ENCODE measurements around the gene C19orf18.

C19orf18 gene

GRCh38 chr19:57949702-57950101 is 24.6 kb downstream of the C19orf18 start:
- Histone ChIP-seq H3K4me3 (ENCODE audit: low read depth, low read length) (no peak overlapping the region), H3K4me2 (ENCODE audit: low read length) (no peak overlapping the region), H3K27ac (no peak overlapping the region), H3K9me3 (ENCODE audit: control insufficient read depth, low read length) (no peaks in the 10 kb centered on the region), H3K27me3 (ENCODE audit: control insufficient read depth, insufficient read depth, low read length) (no peaks in the 10 kb centered on the region), H2AFZ (no peak overlapping the region), H3K79me2 (no peaks in the 10 kb centered on the region), H3K4me1 (peaks cover 6% of the 10 kb centered on the region), H3K9ac (no peak overlapping the region), H3K36me3 (ENCODE audit: control insufficient read depth, insufficient read depth, low read length) (no peaks in the 10 kb centered on the region)
- TF ChIP-seq CTCF (IDR thresholded peaks at IDR 0.05) = no peak

GRCh38 chr19:57949296-57949695 is 25.0 kb downstream of the C19orf18 start:
- no peaks in the 10 kb centered on the region for H3K9me3 ChIP-seq (ENCODE audit: control insufficient read depth, low read length)
- H3K9ac ChIP-seq = no peak overlapping the region
- no peaks in the 10 kb centered on the region for H3K79me2 ChIP-seq
- H3K4me2 ChIP-seq (ENCODE audit: low read length) = no peak overlapping the region
- H3K27me3 ChIP-seq (ENCODE audit: control insufficient read depth, insufficient read depth, low read length) = no peaks in the 10 kb centered on the region
- no peak overlapping the region for H3K27ac ChIP-seq
- no peaks in the 10 kb centered on the region for H3K36me3 ChIP-seq (ENCODE audit: control insufficient read depth, insufficient read depth, low read length)
- peaks cover 6% of the 10 kb centered on the region for H3K4me1 ChIP-seq
- H2AFZ ChIP-seq = no peak overlapping the region
- TF ChIP-seq CTCF (IDR thresholded peaks at IDR 0.05) = no peak
- H3K4me3 ChIP-seq (ENCODE audit: low read depth, low read length) = no peak overlapping the region

GRCh38 chr19:57947419-57948134 is 26.8 kb downstream of the C19orf18 start, which contains the start of gene ZNF256:
TSS of gene ZNF256 (minus strand) at chr19:57947706. CDS start at chr19:57947474, 232 bp downstream.
- H3K27me3 ChIP-seq (ENCODE audit: control insufficient read depth, insufficient read depth, low read length) = no peaks in the 10 kb centered on the region
- peak within 1 kb of the TSS; percentile 76 for H3K9ac ChIP-seq
- peak within 1 kb of the TSS; percentile 87 for H3K4me3 ChIP-seq (ENCODE audit: low read depth, low read length)
- no peaks in the 10 kb centered on the region for H3K9me3 ChIP-seq (ENCODE audit: control insufficient read depth, low read length)
- peak within 1 kb of the TSS; percentile 87 for H2AFZ ChIP-seq
- peak within 1 kb of the TSS; percentile 80 for H3K4me2 ChIP-seq (ENCODE audit: low read length)
- H3K4me1 ChIP-seq = peaks cover 6% of the 10 kb centered on the region
- H3K79me2 ChIP-seq = no peaks in the 10 kb centered on the region
- H3K27ac ChIP-seq = peak within 1 kb of the TSS; percentile 73
- H3K36me3 ChIP-seq (ENCODE audit: control insufficient read depth, insufficient read depth, low read length) = no peaks in the 10 kb centered on the region
- TF ChIP-seq CTCF (IDR thresholded peaks at IDR 0.05) = peak; percentile 76

- H3K9me3 ChIP-seq (ENCODE audit: control insufficient read depth, low read length) = no peaks in the 10 kb centered on the region
- H3K9ac ChIP-seq = peak overlapping the region; percentile 76
- H3K27ac ChIP-seq = peak overlapping the region; percentile 73
- no peak for TF ChIP-seq CTCF (IDR thresholded peaks at IDR 0.05)
- peaks cover 6% of the 10 kb centered on the region for H3K4me1 ChIP-seq
- H3K4me3 ChIP-seq (ENCODE audit: low read depth, low read length) = peak overlapping the region; percentile 87
- peak overlapping the region; percentile 68 for H3K4me2 ChIP-seq (ENCODE audit: low read length)
- H2AFZ ChIP-seq = peak overlapping the region; percentile 87
- no peaks in the 10 kb centered on the region for H3K36me3 ChIP-seq (ENCODE audit: control insufficient read depth, insufficient read depth, low read length)
- H3K27me3 ChIP-seq (ENCODE audit: control insufficient read depth, insufficient read depth, low read length) = no peaks in the 10 kb centered on the region
- no peaks in the 10 kb centered on the region for H3K79me2 ChIP-seq
Measured at GRCh38 chr19:57947088-57947418, 27.3 kb downstream of the C19orf18 start.

GRCh38 chr19:57946316-57946715 is 28.0 kb downstream of the C19orf18 start:
- H3K27ac ChIP-seq = no peak overlapping the region
- H3K9me3 ChIP-seq (ENCODE audit: control insufficient read depth, low read length) = no peaks in the 10 kb centered on the region
- no peak overlapping the region for H2AFZ ChIP-seq

More at GRCh38 chr19:57946316-57946715, 28.0 kb downstream of the C19orf18 start:
- no peaks in the 10 kb centered on the region for H3K27me3 ChIP-seq (ENCODE audit: control insufficient read depth, insufficient read depth, low read length)
- no peak overlapping the region for H3K9ac ChIP-seq
- peak overlapping the region; percentile 68 for H3K4me2 ChIP-seq (ENCODE audit: low read length)
- H3K36me3 ChIP-seq (ENCODE audit: control insufficient read depth, insufficient read depth, low read length) = no peaks in the 10 kb centered on the region
- H3K4me3 ChIP-seq (ENCODE audit: low read depth, low read length) = peak overlapping the region; percentile 87
- no peaks in the 10 kb centered on the region for H3K79me2 ChIP-seq
- H3K4me1 ChIP-seq = peaks cover 6% of the 10 kb centered on the region
- TF ChIP-seq CTCF (IDR thresholded peaks at IDR 0.05) = no peak
